HepG2 (cell line): ENCODE measurements around the gene TIMM10. TPM values are rescaled to one million over a fixed set of nuclear protein-coding genes. Genes with fewer than 3 reads are reported as not detected.

Source experiments
- ARID3A ChIP-seq: IDR thresholded peaks from 2 replicates; pipeline ENCODE4 v1.6.1; 2012; ENCODE audit warnings: low read depth, low read length, improper control_type of control experiment
- CSRNP2 ChIP-seq: sonication (generic); formaldehyde crosslinking; conservative IDR thresholded peaks from 2 replicates; pipeline ENCODE4 v1.8.0; 2022; ENCODE audit warnings: low read depth, missing genetic modification reagents
- HNRNPLL ChIP-seq: fragments of 200-400 bp; formaldehyde crosslinking; IDR thresholded peaks from 2 replicates; pipeline ENCODE4 v1.6.1; 2017; ENCODE audit warnings: mild to moderate bottlenecking, low read depth, low read length; ENCODE audit not compliant: poor library complexity, severe bottlenecking
- KDM3A ChIP-seq: IDR thresholded peaks from 2 replicates; pipeline ENCODE4 v1.6.1; 2018; ENCODE audit warnings: low read depth, missing compliant biosample characterization
- MXD4 ChIP-seq: IDR thresholded peaks from 2 replicates; pipeline ENCODE4 v1.6.1; 2016; ENCODE audit warnings: mild to moderate bottlenecking, missing biosample characterization, missing genetic modification reagents
- MZF1 ChIP-seq: sonication (generic); formaldehyde crosslinking; IDR thresholded peaks from 2 replicates; pipeline ENCODE4 v1.8.1; 2023; ENCODE audit warnings: mild to moderate bottlenecking, missing genetic modification reagents, borderline replicate concordance
- PHF5A ChIP-seq: IDR thresholded peaks from one replicate; pipeline ENCODE4 v1.6.1; 2018; ENCODE audit warnings: low read depth, missing genetic modification reagents; ENCODE audit not compliant: unreplicated experiment
- POLR2AphosphoS2 ChIP-seq: IDR thresholded peaks from 2 replicates; pipeline ENCODE4 v1.6.1; 2011; ENCODE audit warnings: low read depth, low read length, improper control_type of control experiment
- RARA ChIP-seq: IDR thresholded peaks from 2 replicates; pipeline ENCODE4 v1.6.1; 2016; ENCODE audit warnings: missing genetic modification reagents, missing compliant biosample characterization
- SYNCRIP ChIP-seq: fragments of 200-400 bp; formaldehyde crosslinking; IDR thresholded peaks from 2 replicates; pipeline ENCODE4 v1.6.1; 2018; ENCODE audit warnings: mild to moderate bottlenecking, low read depth, low read length; ENCODE audit not compliant: insufficient read depth
- ZBTB20 ChIP-seq: sonication (generic); formaldehyde crosslinking; IDR thresholded peaks from 2 replicates; pipeline ENCODE4 v1.8.1; 2023; ENCODE audit warnings: missing genetic modification reagents, low read depth, mild to moderate bottlenecking, borderline replicate concordance
- ZNF362 ChIP-seq: sonication (generic); formaldehyde crosslinking; IDR thresholded peaks from 2 replicates; pipeline ENCODE4 v1.4.0; 2020; ENCODE audit warnings: missing genetic modification reagents, mild to moderate bottlenecking, borderline replicate concordance
- ZNF670 ChIP-seq: sonication (generic); formaldehyde crosslinking; IDR thresholded peaks from 2 replicates; pipeline ENCODE4 v1.8.0; 2022; ENCODE audit warnings: mild to moderate bottlenecking, missing genetic modification reagents, borderline replicate concordance
- ZNF772 ChIP-seq: sonication (generic); formaldehyde crosslinking; IDR thresholded peaks from 2 replicates; pipeline ENCODE4 v1.5.0; 2020; ENCODE audit warnings: mild to moderate bottlenecking, missing genetic modification reagents
- ZNF891 ChIP-seq: sonication (generic); formaldehyde crosslinking; IDR thresholded peaks from 2 replicates; pipeline ENCODE4 v1.5.0; 2020; ENCODE audit warnings: mild to moderate bottlenecking, missing genetic modification reagents
- ZSCAN20 ChIP-seq: sonication (generic); formaldehyde crosslinking; IDR thresholded peaks from 2 replicates; pipeline ENCODE4 v1.4.0; 2020; ENCODE audit warnings: missing genetic modification reagents, mild to moderate bottlenecking, borderline replicate concordance
- ZSCAN30 ChIP-seq: sonication (generic); formaldehyde crosslinking; IDR thresholded peaks from 2 replicates; pipeline ENCODE4 v1.5.0; 2020; ENCODE audit warnings: mild to moderate bottlenecking, missing genetic modification reagents
- polyA plus RNA-seq, 8 experiments: library from polyadenylated mRNA; depleted of rRNA in 3 of 8; stranded (reverse) in 7 of 8; unstranded in 1 of 8; fragments of >200 nt; fragmentation: Illumina TruSeq in 4 of 8; extraction: Trizol in 4 of 8; gene quantifications; 2 replicates each; pipeline versions ENCODE4 v1.2.1 to v1.2.3, GENCODE V29; 2011 to 2016; ENCODE audit warnings: low read depth in 4 of 8, missing spikeins in 1 of 8, mixed read lengths in 1 of 8; ENCODE audit not compliant: insufficient read depth in 1 of 8
- total RNA-seq, 5 experiments: library from RNA; depleted of rRNA; stranded (reverse); fragments of >200 nt; fragmentation: Illumina TruSeq; extraction: Trizol; gene quantifications; 2 replicates each; pipeline ENCODE4 v1.2.3, GENCODE V29; 2016; ENCODE audit warnings: low read depth in 1 of 5
- TF ChIP-seq, protein P1 (sequence below): sonication (generic); formaldehyde crosslinking; IDR thresholded peaks from 2 replicates; pipeline ENCODE4 v1.4.0; 2020; ENCODE audit warnings: missing genetic modification reagents
- TF ChIP-seq, protein P2 (sequence below): sonication (generic); formaldehyde crosslinking; IDR thresholded peaks from 2 replicates; pipeline ENCODE4 v1.8.1; 2023; ENCODE audit warnings: mild to moderate bottlenecking, missing genetic modification reagents
- TF ChIP-seq, protein P3 (sequence below): sonication (generic); formaldehyde crosslinking; IDR thresholded peaks from 2 replicates; pipeline ENCODE4 v1.4.0; 2020; ENCODE audit warnings: mild to moderate bottlenecking, missing genetic modification reagents

Gene TIMM10
- total and polyA plus RNA-seq, 2 of the 13 experiments (the other 11 are each of a cell fraction or from before 2014, with no cell fraction given), result 67.8 to 82.2 TPM

DNA sequence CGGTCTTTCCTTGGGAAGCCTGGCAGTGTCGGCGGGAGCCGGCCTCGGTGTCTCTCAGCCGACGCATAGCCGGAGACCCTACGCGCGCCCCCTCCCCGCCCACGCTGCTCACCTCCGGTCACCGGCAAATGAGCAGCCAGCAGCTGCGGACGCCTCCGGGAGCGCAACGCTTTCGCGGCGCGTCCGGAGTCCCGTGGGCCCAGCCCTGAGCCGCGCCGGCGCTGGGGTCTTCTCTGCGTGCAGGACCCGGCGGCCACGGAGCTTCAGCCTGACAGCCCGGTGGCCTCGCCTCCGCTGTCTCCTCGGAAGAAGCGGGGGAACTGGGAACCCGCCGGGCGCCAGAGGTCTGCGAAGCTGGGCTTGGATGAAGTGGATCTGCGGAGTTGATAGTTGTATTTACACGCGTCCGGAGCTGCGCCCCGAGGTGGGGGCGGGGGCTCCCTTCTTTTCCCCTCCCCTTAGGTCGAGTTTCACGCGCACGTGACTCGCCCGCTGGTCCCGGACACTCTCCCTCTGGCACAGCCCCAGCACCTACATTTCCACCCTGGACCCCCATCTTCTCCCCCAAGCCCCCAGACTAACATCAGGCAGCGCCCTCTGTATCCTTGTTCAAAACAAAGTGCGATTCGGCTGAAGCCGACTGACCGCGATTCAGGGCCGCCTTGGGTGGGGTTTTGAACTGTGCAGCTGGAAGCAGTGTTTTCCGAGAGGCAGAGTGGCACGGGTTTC lies 15.1 kb downstream of the TIMM10 start, which contains the start of gene SLC43A1 (continued):
- TF ChIP-seq PHF5A (CRISPR knock-in tag) (no peak), ZNF362 (CRISPR knock-in tag) (no peak), ZSCAN30 (CRISPR knock-in tag) (0 out of 2 replicates have a peak, but pooled peaks have one; percentile 62), ZBTB20 (no peak), ARID3A (no peak), MZF1 (CRISPR knock-in tag) (no peak), RARA (CRISPR knock-in tag) (0 out of 2 replicates have a peak, but pooled peaks have one; percentile 34), ZNF670 (peak; percentile 29; the same call in 1 of the 2 replicates), ZNF891 (CRISPR knock-in tag) (peak; percentile 54; the same call in 1 of the 2 replicates), SYNCRIP (no peak), ZSCAN20 (no peak), CSRNP2 (CRISPR knock-in tag) (no peak), MXD4 (CRISPR knock-in tag) (no peak; the same call in 1 of the 2 replicates), KDM3A (0 out of 2 replicates have a peak, but pooled peaks have one; percentile 40), POLR2AphosphoS2 (no peak), ZNF772 (no peak), HNRNPLL (peak; percentile 89)
- TF ChIP-seq, protein P1, sequence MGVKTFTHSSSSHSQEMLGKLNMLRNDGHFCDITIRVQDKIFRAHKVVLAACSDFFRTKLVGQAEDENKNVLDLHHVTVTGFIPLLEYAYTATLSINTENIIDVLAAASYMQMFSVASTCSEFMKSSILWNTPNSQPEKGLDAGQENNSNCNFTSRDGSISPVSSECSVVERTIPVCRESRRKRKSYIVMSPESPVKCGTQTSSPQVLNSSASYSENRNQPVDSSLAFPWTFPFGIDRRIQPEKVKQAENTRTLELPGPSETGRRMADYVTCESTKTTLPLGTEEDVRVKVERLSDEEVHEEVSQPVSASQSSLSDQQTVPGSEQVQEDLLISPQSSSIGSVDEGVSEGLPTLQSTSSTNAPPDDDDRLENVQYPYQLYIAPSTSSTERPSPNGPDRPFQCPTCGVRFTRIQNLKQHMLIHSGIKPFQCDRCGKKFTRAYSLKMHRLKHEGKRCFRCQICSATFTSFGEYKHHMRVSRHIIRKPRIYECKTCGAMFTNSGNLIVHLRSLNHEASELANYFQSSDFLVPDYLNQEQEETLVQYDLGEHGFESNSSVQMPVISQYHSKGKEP (CRISPR knock-in tag), result no peak
- TF ChIP-seq, protein P2, sequence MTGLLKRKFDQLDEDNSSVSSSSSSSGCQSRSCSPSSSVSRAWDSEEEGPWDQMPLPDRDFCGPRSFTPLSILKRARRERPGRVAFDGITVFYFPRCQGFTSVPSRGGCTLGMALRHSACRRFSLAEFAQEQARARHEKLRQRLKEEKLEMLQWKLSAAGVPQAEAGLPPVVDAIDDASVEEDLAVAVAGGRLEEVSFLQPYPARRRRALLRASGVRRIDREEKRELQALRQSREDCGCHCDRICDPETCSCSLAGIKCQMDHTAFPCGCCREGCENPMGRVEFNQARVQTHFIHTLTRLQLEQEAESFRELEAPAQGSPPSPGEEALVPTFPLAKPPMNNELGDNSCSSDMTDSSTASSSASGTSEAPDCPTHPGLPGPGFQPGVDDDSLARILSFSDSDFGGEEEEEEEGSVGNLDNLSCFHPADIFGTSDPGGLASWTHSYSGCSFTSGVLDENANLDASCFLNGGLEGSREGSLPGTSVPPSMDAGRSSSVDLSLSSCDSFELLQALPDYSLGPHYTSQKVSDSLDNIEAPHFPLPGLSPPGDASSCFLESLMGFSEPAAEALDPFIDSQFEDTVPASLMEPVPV (CRISPR knock-in tag), result peak; percentile 66; the same call in 1 of the 2 replicates
- TF ChIP-seq, protein P3, sequence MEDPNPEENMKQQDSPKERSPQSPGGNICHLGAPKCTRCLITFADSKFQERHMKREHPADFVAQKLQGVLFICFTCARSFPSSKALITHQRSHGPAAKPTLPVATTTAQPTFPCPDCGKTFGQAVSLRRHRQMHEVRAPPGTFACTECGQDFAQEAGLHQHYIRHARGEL (CRISPR knock-in tag), result 0 out of 2 replicates have a peak, but pooled peaks have one; percentile 25
